GM18508 (cell line): ENCODE results near the gene DGKB.

Experiments used
- ATAC-seq: cut with Tn5 transposase; IDR thresholded peaks from one replicate; pipeline ENCODE4 v1.9.1; 2021; ENCODE audit warnings: moderate number of reproducible peaks; ENCODE audit not compliant: insufficient read depth, unreplicated experiment

DGKB gene

GRCh38 chr7:14828053-14828452 lies 74.5 kb downstream of the DGKB start:
- ATAC-seq: no peak

- ATAC-seq: no peak
These were observed 76.1 kb downstream of the DGKB start for GRCh38 chr7:14826426-14826825.

- no peak for ATAC-seq
These were observed 76.6 kb downstream of the DGKB start for GRCh38 chr7:14825912-14826311.

GRCh38 chr7:14822481-14822854 lies 80.1 kb downstream of the DGKB start:
- ATAC-seq: no peak

- ATAC-seq: no peak
These were observed 80.6 kb downstream of the DGKB start for GRCh38 chr7:14821757-14822480.

- no peak for ATAC-seq
These were observed 83.7 kb downstream of the DGKB start for GRCh38 chr7:14818871-14819270.

- no peak for ATAC-seq
These were observed 84.5 kb downstream of the DGKB start for GRCh38 chr7:14817829-14818614.

GRCh38 chr7:14807507-14807906 lies 95.0 kb downstream of the DGKB start:
- ATAC-seq: no peak

GRCh38 chr7:14806891-14807290 lies 95.7 kb downstream of the DGKB start:
- ATAC-seq: no peak

GRCh38 chr7:14805105-14805719 lies 97.3 kb downstream of the DGKB start:
- no peak for ATAC-seq

- no peak for ATAC-seq
These were observed 101.9 kb downstream of the DGKB start for GRCh38 chr7:14800664-14801063.

GRCh38 chr7:14793151-14793550 lies 109.4 kb downstream of the DGKB start:
- ATAC-seq: no peak

GRCh38 chr7:14787551-14787950 lies 115.0 kb downstream of the DGKB start:
- ATAC-seq: no peak

GRCh38 chr7:14786314-14786895 lies 116.1 kb downstream of the DGKB start:
- no peak for ATAC-seq

GRCh38 chr7:14777806-14778205 lies 124.7 kb downstream of the DGKB start:
- no peak for ATAC-seq

- ATAC-seq: no peak
These were observed 126.3 kb downstream of the DGKB start for GRCh38 chr7:14776266-14776665.

- no peak for ATAC-seq
These were observed 128.8 kb downstream of the DGKB start for GRCh38 chr7:14773729-14774271.

- no peak for ATAC-seq
These were observed 131.9 kb downstream of the DGKB start for GRCh38 chr7:14770614-14771013.

GRCh38 chr7:14769261-14769660 lies 133.3 kb downstream of the DGKB start:
- ATAC-seq: no peak

- no peak for ATAC-seq
These were observed 134.7 kb downstream of the DGKB start for GRCh38 chr7:14767716-14768425.
